Thoracic aorta (tissue), 2 donors: Measurements from ENCODE around the gene RECQL5. TPM values are rescaled to one million over a fixed set of nuclear protein-coding genes. Genes with fewer than 3 reads are reported as not detected.

Source experiments
- ATAC-seq: fragments of 150-250 bp; one replicate; pipeline ENCODE4 v1.8.0; 2017; ENCODE audit warnings: low read depth; ENCODE audit not compliant: insufficient number of reproducible peaks, low FRiP score
- DNase-seq: peaks from one replicate; pipeline ENCODE4 v3.0.0-alpha.2; 2020; ENCODE audit warnings: low spot score
- H3K27ac ChIP-seq, 2 donors: fragments of 200-600 bp; sonication (generic); 1 replicate in 1 of 2; 2 replicates in 1 of 2; pipeline ENCODE4 v1.5.1; 2016; ENCODE audit warnings: mild to moderate bottlenecking in 2 of 2, moderate library complexity in 2 of 2
- H3K27me3 ChIP-seq: fragments of 200-600 bp; sonication (generic); replicated peaks from 2 replicates; pipeline ENCODE4 v1.6.0; 2016; ENCODE audit warnings: mild to moderate bottlenecking; ENCODE audit not compliant: insufficient read depth
- H3K36me3 ChIP-seq: fragments of 200-600 bp; sonication (generic); one replicate; pipeline ENCODE4 v1.5.1; 2016
- H3K4me1 ChIP-seq, 2 donors: fragments of 200-600 bp; sonication (generic); 1 replicate in 1 of 2; 2 replicates in 1 of 2; pipeline versions ENCODE4 v1.5.1 to v1.6.0; 2016; ENCODE audit warnings: low read depth in 2 of 2, mild to moderate bottlenecking in 1 of 2; ENCODE audit not compliant: control insufficient read depth in 1 of 2
- H3K4me3 ChIP-seq: fragments of 200-600 bp; sonication (generic); 2 replicates; pipeline ENCODE4 v1.5.1; 2016; ENCODE audit warnings: mild to moderate bottlenecking
- H3K9me3 ChIP-seq: fragments of 200-600 bp; sonication (generic); 2 replicates; pipeline ENCODE4 v1.5.1; 2016
- CTCF ChIP-seq: fragments of 200-600 bp; sonication (generic); IDR thresholded peaks from one replicate; pipeline ENCODE4 v1.5.1; 2019; ENCODE audit warnings: antibody characterized with exemption
- total RNA-seq, 2 donors: library from RNA; depleted of rRNA; stranded (reverse); fragments of >200 nt; gene quantifications; one replicate each; pipeline versions ENCODE4 v1.1.0 to v1.2.3, GENCODE V29; 2016

The RECQL5 gene
- total RNA-seq, 2 donors from 2014 or later: 12.6 to 29.9 TPM

GRCh38 chr17:75697651-75698291, 30.8 kb upstream of the RECQL5 start:
- no peak for ATAC-seq
- H3K27ac ChIP-seq: no peak overlapping the region
- no peak overlapping the region for H3K4me3 ChIP-seq
- H3K36me3 ChIP-seq: peaks cover 50% of the 10 kb centered on the region
- no peaks in the 10 kb centered on the region for H3K27me3 ChIP-seq
- peaks cover 3 to 17% of the 10 kb centered on the region in 2 donors for H3K4me1 ChIP-seq
- H3K9me3 ChIP-seq: no peaks in the 10 kb centered on the region
- TF ChIP-seq CTCF: no peak
- no peak for DNase-seq

- H3K4me1 ChIP-seq: peaks cover 3 to 21% of the 10 kb centered on the region in 2 donors
- no peak for DNase-seq
These were observed 28.9 kb upstream of the RECQL5 start for GRCh38 chr17:75695830-75696271.

GRCh38 chr17:75695141-75695829, 28.3 kb upstream of the RECQL5 start:
- Histone ChIP-seq H3K36me3 (peaks cover 36% of the 10 kb centered on the region), H3K27ac (no peak overlapping the region), H3K4me3 (no peak overlapping the region), H3K9me3 (no peaks in the 10 kb centered on the region), H3K4me1 (peaks cover 3 to 21% of the 10 kb centered on the region in 2 donors), H3K27me3 (no peaks in the 10 kb centered on the region)
- no peak for ATAC-seq
- no peak for DNase-seq
- no peak for TF ChIP-seq CTCF

More at GRCh38 chr17:75695830-75696271, 28.9 kb upstream of the RECQL5 start:
- H3K4me3 ChIP-seq: no peak overlapping the region
- H3K27ac ChIP-seq: no peak overlapping the region
- no peak for TF ChIP-seq CTCF
- no peak for ATAC-seq
- peaks cover 36% of the 10 kb centered on the region for H3K36me3 ChIP-seq
- no peaks in the 10 kb centered on the region for H3K27me3 ChIP-seq
- H3K9me3 ChIP-seq: no peaks in the 10 kb centered on the region

GRCh38 chr17:75694536-75694935, 27.6 kb upstream of the RECQL5 start:
- ATAC-seq (no peak), DNase-seq (no peak)
- Histone ChIP-seq H3K9me3 (no peaks in the 10 kb centered on the region), H3K27me3 (no peaks in the 10 kb centered on the region), H3K36me3 (peaks cover 29% of the 10 kb centered on the region), H3K4me1 (peaks cover 3 to 21% of the 10 kb centered on the region in 2 donors), H3K27ac (peak overlapping the region; percentile 49 to 54), H3K4me3 (no peak overlapping the region)
- TF ChIP-seq CTCF: no peak
